Lower leg skin (tissue), 3 donors: ENCODE data around the gene RAVER1.

Experiments used
- POLR2A ChIP-seq, 2 donors: fragments of 450-650 bp; IDR thresholded peaks; one replicate each; pipeline ENCODE4 v1.6.1; 2016 to 2017; ENCODE audit warnings: antibody characterized with exemption in 2 of 2, mild to moderate bottlenecking in 1 of 2, moderate library complexity in 1 of 2
- TF ChIP-seq, protein P1 (sequence below), 3 donors: fragments of 450-650 bp; IDR thresholded peaks; one replicate each; pipeline ENCODE4 v1.5.1; 2016; ENCODE audit warnings: antibody characterized with exemption in 3 of 3, mild to moderate bottlenecking in 3 of 3, moderate library complexity in 2 of 3

DNA sequence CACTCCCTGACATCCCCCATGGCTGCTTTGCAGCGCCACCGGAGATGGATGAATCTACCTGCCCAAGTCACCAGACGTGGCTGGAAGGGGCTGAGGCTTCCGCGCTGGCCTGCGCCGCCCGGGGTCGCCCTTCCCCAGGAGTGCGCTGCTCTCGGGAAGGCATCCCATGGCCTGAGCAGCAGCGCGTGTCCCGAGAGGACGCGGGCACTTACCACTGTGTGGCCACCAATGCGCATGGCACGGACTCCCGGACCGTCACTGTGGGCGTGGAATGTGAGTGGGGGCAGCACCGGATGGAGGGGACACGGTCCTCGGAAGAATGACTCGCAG is 39.0 kb downstream of the RAVER1 start:
- TF ChIP-seq, protein P1, sequence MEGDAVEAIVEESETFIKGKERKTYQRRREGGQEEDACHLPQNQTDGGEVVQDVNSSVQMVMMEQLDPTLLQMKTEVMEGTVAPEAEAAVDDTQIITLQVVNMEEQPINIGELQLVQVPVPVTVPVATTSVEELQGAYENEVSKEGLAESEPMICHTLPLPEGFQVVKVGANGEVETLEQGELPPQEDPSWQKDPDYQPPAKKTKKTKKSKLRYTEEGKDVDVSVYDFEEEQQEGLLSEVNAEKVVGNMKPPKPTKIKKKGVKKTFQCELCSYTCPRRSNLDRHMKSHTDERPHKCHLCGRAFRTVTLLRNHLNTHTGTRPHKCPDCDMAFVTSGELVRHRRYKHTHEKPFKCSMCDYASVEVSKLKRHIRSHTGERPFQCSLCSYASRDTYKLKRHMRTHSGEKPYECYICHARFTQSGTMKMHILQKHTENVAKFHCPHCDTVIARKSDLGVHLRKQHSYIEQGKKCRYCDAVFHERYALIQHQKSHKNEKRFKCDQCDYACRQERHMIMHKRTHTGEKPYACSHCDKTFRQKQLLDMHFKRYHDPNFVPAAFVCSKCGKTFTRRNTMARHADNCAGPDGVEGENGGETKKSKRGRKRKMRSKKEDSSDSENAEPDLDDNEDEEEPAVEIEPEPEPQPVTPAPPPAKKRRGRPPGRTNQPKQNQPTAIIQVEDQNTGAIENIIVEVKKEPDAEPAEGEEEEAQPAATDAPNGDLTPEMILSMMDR (IDR thresholded peaks at IDR 0.05), result no peak
- TF ChIP-seq POLR2A (IDR thresholded peaks at IDR 0.05), result no peak
